GM23248 (cell line): ENCODE measurements around the gene CACNA1C. TPM values are rescaled to one million over a fixed set of nuclear protein-coding genes. Genes with fewer than 3 reads are reported as not detected.
A peak's percentile ranks its signal among the peaks of the same experiment; 100 is the strongest.

Source experiments
- DNase-seq: peaks from one replicate; pipeline ENCODE4 v3.0.0-alpha.2; 2015
- H2AFZ ChIP-seq: fragments of 200-600 bp; sonication (generic); 2 replicates; pipeline ENCODE4 v1.6.1; 2016; ENCODE audit warnings: antibody characterized with exemption
- H3F3A ChIP-seq: fragments of 200-600 bp; sonication (generic); 2 replicates; pipeline ENCODE4 v1.6.1; 2016; ENCODE audit warnings: mild to moderate bottlenecking, antibody characterized with exemption, mixed run types; ENCODE audit not compliant: insufficient read depth
- H3K27ac ChIP-seq: fragments of 200-600 bp; sonication (generic); 2 replicates; pipeline ENCODE4 v1.5.1; 2016; ENCODE audit warnings: mild to moderate bottlenecking
- H3K27me3 ChIP-seq: fragments of 200-600 bp; sonication (generic); replicated peaks from 2 replicates; pipeline ENCODE4 v1.6.1; 2016; ENCODE audit warnings: mild to moderate bottlenecking; ENCODE audit not compliant: insufficient read depth
- H3K36me3 ChIP-seq: fragments of 200-600 bp; sonication (generic); 2 replicates; pipeline ENCODE4 v1.6.1; 2016; ENCODE audit warnings: low read depth, mild to moderate bottlenecking
- H3K4me1 ChIP-seq: fragments of 200-600 bp; sonication (generic); 2 replicates; pipeline ENCODE4 v1.6.1; 2016; ENCODE audit warnings: mild to moderate bottlenecking; ENCODE audit not compliant: insufficient read depth
- H3K4me2 ChIP-seq: fragments of 200-600 bp; sonication (generic); one replicate; pipeline ENCODE4 v1.6.1; 2016; ENCODE audit warnings: mild to moderate bottlenecking; ENCODE audit not compliant: unreplicated experiment
- H3K4me3 ChIP-seq: fragments of 200-600 bp; sonication (generic); 2 replicates; pipeline ENCODE4 v1.5.1; 2016; ENCODE audit warnings: mild to moderate bottlenecking
- H3K79me2 ChIP-seq: fragments of 200-600 bp; sonication (generic); 2 replicates; pipeline ENCODE4 v1.6.1; 2016; ENCODE audit warnings: mild to moderate bottlenecking; ENCODE audit not compliant: insufficient read depth
- H3K9ac ChIP-seq: fragments of 200-600 bp; sonication (generic); 2 replicates; pipeline ENCODE4 v1.6.1; 2016; ENCODE audit warnings: mild to moderate bottlenecking
- H3K9me2 ChIP-seq: fragments of 200-600 bp; sonication (generic); 2 replicates; pipeline ENCODE4 v1.6.1; 2016; ENCODE audit warnings: mixed run types, mild to moderate bottlenecking, moderate library complexity; ENCODE audit not compliant: insufficient read depth
- H3K9me3 ChIP-seq: fragments of 200-600 bp; sonication (generic); one replicate; pipeline ENCODE4 v1.6.1; 2017; ENCODE audit warnings: low read depth
- H4K20me1 ChIP-seq: fragments of 200-600 bp; sonication (generic); 2 replicates; pipeline ENCODE4 v1.6.0; 2016; ENCODE audit not compliant: insufficient read depth
- EZH2 ChIP-seq: fragments of 200-600 bp; sonication (generic); IDR thresholded peaks from 2 replicates; pipeline ENCODE4 v1.6.1; 2018; ENCODE audit warnings: antibody characterized with exemption, mild to moderate bottlenecking; ENCODE audit not compliant: insufficient read depth, poor library complexity, severe bottlenecking
- EZH2phosphoT487 ChIP-seq: fragments of 200-600 bp; sonication (generic); IDR thresholded peaks from 2 replicates; pipeline ENCODE4 v1.6.1; 2018; ENCODE audit warnings: antibody characterized with exemption, moderate library complexity, mild to moderate bottlenecking, low read depth; ENCODE audit not compliant: insufficient read depth
- WGBS, 2 experiments: methylation state at CpG; one replicate each; pipeline ENCODE4 v1.1.6; 2015 to 2017; ENCODE audit warnings: low lambda C conversion rate in 2 of 2, low coverage in 1 of 2; ENCODE audit errors: missing lambda C conversion rate in 2 of 2; 5-methylcytosine and 5-hydroxymethylcytosine counted together
- in situ Hi-C: fragments of 300-500 bp; cut with MboI; formaldehyde crosslinking; loops from 2 replicates; pipeline ENCODE4 v1.15.0; 2020
- polyA plus RNA-seq: library from polyadenylated mRNA; unstranded; fragments of >200 nt; fragmentation: Nextera tagmentation; extraction: Ambion mirVana; gene quantifications from 2 replicates; pipeline ENCODE4 v1.2.1, GENCODE V29; 2016
- total RNA-seq: library from RNA; depleted of rRNA; stranded (reverse); fragments of >200 nt; shearing (Covaris generic); gene quantifications from 2 replicates; pipeline ENCODE4 v1.2.3, GENCODE V29; 2014

Gene CACNA1C
- total and polyA plus RNA-seq, 2 experiments from 2014 or later: 4.9 to 11.5 TPM

DNA sequence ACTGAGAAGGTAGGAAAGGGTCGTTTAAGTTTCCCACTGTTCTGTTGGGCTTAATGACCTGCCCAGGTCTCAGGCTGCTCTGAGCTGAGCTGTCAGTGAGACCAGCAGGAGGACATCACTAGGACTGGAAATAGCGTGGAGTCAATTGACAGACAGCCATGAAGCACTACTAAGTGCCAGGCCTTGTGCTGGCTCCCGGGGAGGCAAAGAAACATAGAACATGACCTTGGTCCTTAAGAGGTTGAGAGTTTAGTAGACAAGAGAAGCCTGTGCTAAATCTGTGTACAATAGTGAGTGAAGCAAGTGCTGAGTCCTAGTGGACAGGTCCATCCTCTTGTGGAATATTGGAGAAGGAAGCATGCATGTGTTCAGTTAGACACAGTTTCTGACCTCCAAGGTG, 239.2 kb downstream of the CACNA1C start:
- no peak for TF ChIP-seq EZH2
- TF ChIP-seq EZH2phosphoT487: no peak
- H3K27ac ChIP-seq: no peak overlapping the region
- H3K79me2 ChIP-seq: peaks cover 50% of the 10 kb centered on the region
- H4K20me1 ChIP-seq: no peaks in the 10 kb centered on the region
- peaks cover 30% of the 10 kb centered on the region for H3F3A ChIP-seq
- H3K4me1 ChIP-seq: peaks cover 57% of the 10 kb centered on the region
- no peaks in the 10 kb centered on the region for H3K27me3 ChIP-seq
- H3K9me2 ChIP-seq: no peaks in the 10 kb centered on the region
- H2AFZ ChIP-seq: no peak overlapping the region
- H3K9ac ChIP-seq: no peak overlapping the region
- no peaks in the 10 kb centered on the region for H3K9me3 ChIP-seq
- H3K4me3 ChIP-seq: no peak overlapping the region
- in situ Hi-C loops: no loop called here
- no peak overlapping the region for H3K4me2 ChIP-seq
- 97 to 100% methylated on average over 3 of the region's 3 CpGs for WGBS, 2 experiments
- no peak for DNase-seq
- no peaks in the 10 kb centered on the region for H3K36me3 ChIP-seq

DNA sequence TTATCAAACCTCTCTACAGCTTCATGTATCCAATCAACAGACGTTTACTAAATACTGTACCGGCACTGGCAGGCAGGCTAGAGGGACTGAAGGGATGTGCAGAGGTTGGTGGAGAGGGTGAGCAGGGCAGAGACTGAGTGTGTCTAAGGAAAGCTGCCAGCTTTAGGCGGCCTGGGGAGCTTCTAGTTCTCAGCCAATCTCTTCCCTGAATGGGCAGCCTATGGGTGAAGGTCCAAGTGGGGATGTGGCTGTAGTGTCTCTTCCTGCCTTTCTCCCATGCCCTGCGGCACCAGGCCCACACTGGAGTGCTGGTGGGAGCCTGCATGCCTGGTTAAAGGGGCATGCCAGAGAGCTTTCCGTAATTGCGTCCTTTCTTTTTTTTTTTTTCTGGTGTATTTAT, 239.8 kb downstream of the CACNA1C start:
- in situ Hi-C loops: no loop called here
- no peaks in the 10 kb centered on the region for H3K9me2 ChIP-seq
- 87 to 90% methylated on average over 6 of the region's 6 CpGs for WGBS, 2 experiments

DNA sequence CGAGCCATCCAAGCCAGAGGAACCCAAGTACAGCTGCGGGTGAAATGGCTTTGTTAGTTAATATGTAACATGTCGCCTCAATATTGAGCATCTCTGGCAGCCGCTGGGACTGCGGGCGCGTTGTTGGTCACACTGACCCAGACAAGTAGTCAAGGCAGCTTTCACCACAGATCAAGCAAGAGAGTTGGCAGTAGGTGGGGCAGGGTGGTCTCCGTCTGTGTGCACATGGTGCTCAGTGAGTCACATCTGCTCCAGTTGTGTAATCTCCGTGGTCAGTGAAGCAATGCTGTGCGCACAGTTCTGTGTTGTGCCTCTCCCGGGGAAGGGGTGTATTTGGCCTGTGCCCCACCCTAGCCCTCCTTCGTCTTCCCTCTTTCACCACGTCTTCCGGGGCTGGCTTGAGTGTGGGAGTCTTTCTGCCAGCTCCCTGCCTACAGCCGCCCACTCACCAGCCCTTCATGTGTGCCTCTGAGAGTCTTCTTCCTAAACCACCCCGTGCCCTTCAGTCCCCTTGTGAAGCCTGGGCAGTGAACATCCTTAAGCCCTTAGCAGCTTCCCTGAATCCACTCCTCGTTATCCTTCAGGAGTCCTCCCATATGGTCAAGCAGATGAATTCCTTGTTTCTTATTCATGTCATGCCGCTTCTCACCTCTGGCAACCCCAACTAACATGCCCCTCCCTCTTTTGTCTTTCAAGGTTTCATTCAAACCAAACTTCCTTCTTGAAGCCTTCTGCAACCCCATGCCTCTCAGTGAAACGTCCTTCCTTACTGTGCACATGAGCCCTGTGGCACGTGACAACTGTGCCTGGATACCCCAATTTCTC, 242.1 kb downstream of the CACNA1C start:
- Histone ChIP-seq H3K4me3 (no peak overlapping the region), H3K4me2 (peak overlapping the region; percentile 29), H3K9me3 (no peaks in the 10 kb centered on the region), H3K9ac (0 out of 2 replicates have a peak overlapping the region, but pooled peaks have one; percentile 22), H4K20me1 (no peaks in the 10 kb centered on the region), H3K4me1 (peaks cover 35% of the 10 kb centered on the region), H3K79me2 (peaks cover 62% of the 10 kb centered on the region), H2AFZ (no peak overlapping the region), H3K27me3 (no peaks in the 10 kb centered on the region), H3F3A (peaks cover 16% of the 10 kb centered on the region), H3K9me2 (no peaks in the 10 kb centered on the region), H3K27ac (peak overlapping the region; percentile 63), H3K36me3 (no peaks in the 10 kb centered on the region)
- in situ Hi-C loops: no loop called here
- DNase-seq: peak; percentile 71
- 36 to 39% methylated on average over 18 to 20 of the region's 20 CpGs for WGBS, 2 experiments
- TF ChIP-seq EZH2phosphoT487 (no peak), EZH2 (no peak)

More for the DNA sequence above, 239.8 kb downstream of the CACNA1C start:
- Histone ChIP-seq H3F3A (peaks cover 23% of the 10 kb centered on the region), H3K9me3 (no peaks in the 10 kb centered on the region), H3K27ac (no peak overlapping the region), H3K36me3 (no peaks in the 10 kb centered on the region), H4K20me1 (no peaks in the 10 kb centered on the region), H3K79me2 (peaks cover 50% of the 10 kb centered on the region), H3K4me3 (no peak overlapping the region), H3K4me2 (no peak overlapping the region), H2AFZ (no peak overlapping the region), H3K27me3 (no peaks in the 10 kb centered on the region), H3K9ac (no peak overlapping the region), H3K4me1 (peaks cover 51% of the 10 kb centered on the region)
- TF ChIP-seq EZH2: no peak
- no peak for TF ChIP-seq EZH2phosphoT487
- DNase-seq: no peak

GRCh38 chr12:2295941-2296461, 243.2 kb downstream of the CACNA1C start:
- in situ Hi-C loops: no loop called here
- Histone ChIP-seq H3K4me2 (peak overlapping the region; percentile 29), H3K27ac (peak overlapping the region; percentile 63), H3K36me3 (no peaks in the 10 kb centered on the region), H3K9me3 (no peaks in the 10 kb centered on the region), H2AFZ (no peak overlapping the region), H3K9ac (peak overlapping the region; percentile 38; the same call in 1 of the 2 replicates), H4K20me1 (no peaks in the 10 kb centered on the region), H3F3A (peaks cover 24% of the 10 kb centered on the region), H3K27me3 (no peaks in the 10 kb centered on the region), H3K4me1 (peaks cover 43% of the 10 kb centered on the region), H3K4me3 (no peak overlapping the region), H3K9me2 (no peaks in the 10 kb centered on the region), H3K79me2 (peaks cover 62% of the 10 kb centered on the region)
- 2% methylated on average over 3 of the region's 3 CpGs for WGBS, 2 experiments
- no peak for TF ChIP-seq EZH2phosphoT487
- DNase-seq: peak; percentile 91
